Stimulated activated naive CD4-positive, alpha-beta T cell (primary cell): Measurements from ENCODE around the gene IL15RA.
"Not testable (repeated sequence)": the region's sequence is repeated elsewhere in the genome, so short reads cannot be mapped to it uniquely, and the experiment has no call there.

Experiments
- DNase-seq, 6 experiments: peaks; one replicate each; lab custom pipeline; 2025; lab: John Stamatoyannopoulos, UW

Gene IL15RA

DNA sequence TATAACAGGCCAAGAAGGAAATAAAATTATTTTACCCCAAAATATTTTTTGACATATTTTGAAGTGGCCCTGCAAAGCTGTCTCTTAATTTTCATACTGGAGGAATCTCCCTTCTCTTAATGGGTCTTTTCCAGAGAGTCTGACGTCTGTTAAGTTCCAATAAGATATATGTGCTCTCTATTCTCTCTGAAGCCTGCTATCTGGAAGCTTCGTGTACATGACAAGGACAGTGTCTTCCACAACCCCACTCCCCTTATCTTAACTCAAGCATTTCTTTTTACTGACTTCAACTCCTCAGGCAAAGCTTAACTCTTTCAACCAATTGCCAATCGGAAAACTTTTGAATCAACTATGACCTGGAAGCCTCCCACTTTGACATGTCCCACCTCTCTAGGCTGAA, 29.2 kb upstream of the IL15RA start:
- DNase-seq = no peak

- no peak for DNase-seq
These were observed 28.6 kb upstream of the IL15RA start for GRCh38 chr10:6005856-6006395.

GRCh38 chr10:6005161-6005804, 27.9 kb upstream of the IL15RA start:
- DNase-seq = not testable (repeated sequence)

- no peak for DNase-seq
These were observed 25.6 kb upstream of the IL15RA start for GRCh38 chr10:6002809-6003510.

GRCh38 chr10:5999440-6000165, 22.3 kb upstream of the IL15RA start:
- no peak for DNase-seq

DNA sequence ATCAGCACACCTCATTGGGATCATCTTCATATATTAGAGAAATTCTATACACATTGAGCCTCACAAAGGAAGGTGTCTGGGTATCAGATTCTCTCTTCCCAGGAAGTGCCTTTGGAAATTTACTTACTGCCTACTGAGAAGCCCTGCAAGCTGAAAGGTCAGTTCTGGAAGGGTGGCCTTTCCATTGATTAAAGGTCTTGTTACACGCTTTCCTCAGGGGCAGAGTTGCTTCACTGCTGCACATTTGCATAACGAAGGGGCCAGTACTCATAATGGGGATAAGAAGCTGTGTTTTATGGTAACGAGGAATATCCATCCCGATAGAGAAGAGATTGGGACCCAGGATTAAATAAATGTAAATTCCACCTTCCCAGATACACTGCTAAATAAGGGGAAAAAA, 19.4 kb upstream of the IL15RA start:
- DNase-seq = no peak

- no peak for DNase-seq
These were observed 15.1 kb upstream of the IL15RA start for GRCh38 chr10:5992398-5992797.

DNA sequence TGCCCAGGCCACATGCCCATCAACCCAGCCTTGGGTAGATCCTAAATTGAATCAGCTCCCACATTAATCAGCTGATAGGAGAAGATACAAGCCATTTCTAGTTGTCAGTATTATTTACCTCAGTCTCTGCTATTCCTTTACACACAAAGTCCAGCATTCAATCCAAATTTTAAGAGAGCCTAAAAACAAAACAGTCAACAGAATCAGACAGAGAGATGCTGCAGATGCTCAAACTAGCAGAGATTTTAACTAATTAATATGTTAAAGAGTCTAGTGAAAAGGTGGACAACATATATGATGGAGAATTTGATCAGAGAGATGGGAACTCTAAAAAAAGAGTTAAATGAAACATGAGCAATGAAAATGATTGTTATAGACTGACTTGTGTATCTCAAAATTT, 14.4 kb upstream of the IL15RA start:
- DNase-seq = no peak

DNA sequence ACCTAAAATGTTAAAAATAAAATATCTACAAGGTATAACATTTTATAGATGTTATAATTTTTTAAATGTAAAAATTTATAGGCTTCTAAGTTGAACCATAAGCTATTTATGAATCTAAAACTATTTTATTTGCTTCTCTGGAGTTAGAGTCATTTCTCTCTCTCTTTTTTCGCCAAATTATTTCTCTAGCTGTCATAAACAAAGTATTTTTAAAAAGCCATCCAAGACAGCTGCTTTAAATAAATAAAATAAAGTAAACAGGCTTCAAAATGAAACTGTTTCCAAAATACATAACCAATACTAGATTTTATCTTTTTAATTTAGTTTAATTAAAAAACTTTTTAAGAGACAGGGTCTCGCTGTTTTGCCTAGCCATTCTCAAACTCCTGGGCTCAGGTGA, 12.4 kb upstream of the IL15RA start:
- DNase-seq = no peak

DNA sequence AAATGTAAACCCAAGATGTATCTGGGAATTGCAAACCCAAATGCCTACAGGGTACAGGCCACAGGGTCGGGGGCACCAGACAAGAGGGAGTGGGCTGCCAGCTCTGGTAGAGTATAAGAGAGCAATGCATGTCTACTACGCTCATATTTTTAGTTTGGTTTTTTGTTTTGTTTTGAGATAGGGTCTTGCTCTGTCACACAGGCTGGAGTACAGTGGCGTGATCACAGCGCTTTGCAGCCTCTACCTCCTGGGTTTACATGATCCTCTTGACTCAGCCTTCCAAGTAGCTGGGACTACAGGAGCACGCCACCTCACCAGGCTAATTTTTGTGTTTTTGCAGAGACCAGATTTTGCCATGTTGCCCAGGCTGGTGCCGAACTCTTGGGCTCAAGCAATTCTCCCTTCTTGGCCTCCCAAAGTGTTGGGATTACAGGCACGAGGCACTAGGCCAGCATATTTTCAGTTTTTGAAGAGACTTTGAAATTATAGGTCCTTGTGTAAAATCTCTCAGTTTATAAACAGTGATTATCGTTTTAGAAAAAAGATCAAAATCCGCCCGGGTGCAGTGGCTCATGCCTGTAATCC, 11.1 kb upstream of the IL15RA start:
- no peak for DNase-seq

GRCh38 chr10:5987747-5988146, 10.4 kb upstream of the IL15RA start:
- DNase-seq = no peak

DNA sequence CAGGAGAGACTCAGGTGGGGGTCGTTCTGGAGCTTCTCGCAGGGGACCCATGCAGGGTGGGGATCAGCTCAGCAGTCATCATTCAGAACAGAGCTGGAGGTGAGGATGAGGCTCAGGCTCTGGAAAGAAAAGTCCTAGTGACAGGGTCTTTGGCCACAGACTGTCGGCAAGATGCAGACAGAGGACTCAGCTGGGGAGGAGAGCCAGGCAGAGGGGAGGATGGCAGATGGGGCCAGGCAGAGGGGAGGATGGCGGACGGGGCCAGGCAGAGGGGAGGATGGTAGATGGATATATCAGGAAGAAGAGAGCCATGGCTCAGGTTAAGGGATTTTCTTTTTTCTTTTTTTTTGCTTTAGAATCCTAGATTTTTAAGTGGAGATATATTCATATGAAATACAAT, 7.7 kb upstream of the IL15RA start:
- DNase-seq = no peak

GRCh38 chr10:5983774-5984173, 6.4 kb upstream of the IL15RA start:
- no peak for DNase-seq

- no peak for DNase-seq
These were observed 4.2 kb upstream of the IL15RA start for GRCh38 chr10:5981529-5981928.

DNA sequence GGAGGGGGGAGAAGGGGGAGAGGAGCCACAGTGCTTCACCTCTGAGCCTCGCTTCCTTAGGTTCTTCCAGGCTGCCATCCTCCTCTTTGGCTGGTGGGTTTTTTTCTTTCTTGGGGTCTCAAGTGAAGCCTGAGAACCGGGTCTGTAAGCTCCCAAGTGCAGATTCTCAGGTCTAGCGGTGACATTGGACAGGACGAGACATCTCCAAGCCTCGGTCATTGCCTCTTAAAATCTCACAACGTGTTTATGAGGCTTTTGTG, 817 bp upstream of the IL15RA start:
- no peak for DNase-seq

- DNase-seq = peak in 5 of 6 experiments; percentile 6 to 49 (median 9)
These were observed 552 bp downstream of the IL15RA start for GRCh38 chr10:5976512-5977470.

DNA sequence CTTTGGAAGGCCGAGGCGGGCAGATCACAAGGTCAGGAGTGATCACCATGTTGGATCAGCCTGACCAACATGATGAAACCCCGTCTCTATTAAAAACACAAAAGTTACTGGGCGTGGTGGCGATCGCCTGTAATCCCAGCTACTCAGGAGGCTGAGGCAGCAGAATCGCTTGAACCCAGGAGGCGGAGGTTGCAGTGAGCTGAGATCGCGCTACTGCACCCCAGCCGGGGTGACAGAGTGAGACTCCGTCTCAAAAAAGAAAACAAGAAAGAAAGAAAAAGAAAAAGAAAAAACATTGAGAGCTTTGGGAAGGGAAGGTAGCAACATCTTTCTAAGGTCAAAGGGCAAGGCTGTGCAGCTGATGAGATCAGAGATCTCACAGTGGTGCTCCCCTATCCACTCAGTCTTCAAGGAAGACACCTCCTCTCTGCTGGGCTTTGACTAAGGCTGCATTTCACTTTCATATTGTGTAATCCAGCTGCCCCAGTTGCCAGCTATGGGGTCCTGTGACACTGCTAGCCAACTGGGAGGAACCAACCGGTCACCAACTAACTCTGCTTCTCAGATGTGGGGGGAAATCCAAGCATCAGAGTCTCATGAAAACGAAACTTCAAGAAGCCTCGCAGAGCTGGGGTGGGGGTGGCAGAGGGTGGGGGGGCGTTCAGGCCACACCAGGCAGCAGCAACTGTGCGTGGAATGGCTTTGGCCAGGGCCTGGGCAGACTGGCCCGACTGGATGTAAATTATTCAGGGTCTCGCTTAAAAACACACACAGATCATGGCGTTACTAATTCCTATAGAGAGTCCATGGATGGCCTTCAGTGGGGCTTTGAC, 1.5 kb downstream of the IL15RA start:
- peak in 5 of 6 experiments; percentile 11 to 24 (median 22) for DNase-seq

DNA sequence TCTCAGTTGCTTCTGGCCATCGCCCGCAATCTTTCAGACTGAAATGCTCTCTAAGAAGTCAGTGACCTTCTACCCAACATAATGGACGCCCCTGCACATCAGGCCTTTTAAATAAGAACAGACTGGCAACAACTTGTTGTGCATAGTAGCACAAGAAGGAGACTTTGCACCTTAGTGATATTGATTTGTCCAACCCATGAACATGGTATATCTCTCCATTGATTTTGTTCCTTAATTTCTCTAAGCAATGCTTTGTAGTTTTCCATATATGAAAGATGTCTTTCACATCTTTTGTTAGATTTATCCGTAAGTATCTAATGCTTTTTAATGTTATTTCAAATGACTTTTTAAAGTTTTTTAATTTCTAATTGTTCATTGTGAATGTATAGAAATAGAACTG, 4.3 kb downstream of the IL15RA start:
- DNase-seq = no peak

DNA sequence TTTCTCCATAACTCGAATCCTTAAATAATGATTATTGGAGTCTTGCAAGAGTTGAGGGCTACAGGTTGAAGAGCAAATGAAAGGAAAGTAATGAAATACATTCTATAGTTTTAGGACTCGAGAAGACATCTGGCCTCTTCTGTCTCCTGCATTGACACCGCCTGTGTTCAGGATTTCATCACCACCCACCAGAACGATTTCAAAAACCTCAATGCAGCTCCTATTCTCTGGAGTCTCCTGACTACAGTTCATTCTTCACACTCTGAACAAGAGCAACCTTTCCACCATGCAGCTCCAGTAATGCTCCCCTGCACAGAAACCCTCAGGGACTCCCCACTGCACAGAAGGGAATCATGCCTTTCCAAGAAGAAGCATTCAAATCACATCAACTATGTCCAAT, 5.5 kb downstream of the IL15RA start:
- no peak for DNase-seq

DNA sequence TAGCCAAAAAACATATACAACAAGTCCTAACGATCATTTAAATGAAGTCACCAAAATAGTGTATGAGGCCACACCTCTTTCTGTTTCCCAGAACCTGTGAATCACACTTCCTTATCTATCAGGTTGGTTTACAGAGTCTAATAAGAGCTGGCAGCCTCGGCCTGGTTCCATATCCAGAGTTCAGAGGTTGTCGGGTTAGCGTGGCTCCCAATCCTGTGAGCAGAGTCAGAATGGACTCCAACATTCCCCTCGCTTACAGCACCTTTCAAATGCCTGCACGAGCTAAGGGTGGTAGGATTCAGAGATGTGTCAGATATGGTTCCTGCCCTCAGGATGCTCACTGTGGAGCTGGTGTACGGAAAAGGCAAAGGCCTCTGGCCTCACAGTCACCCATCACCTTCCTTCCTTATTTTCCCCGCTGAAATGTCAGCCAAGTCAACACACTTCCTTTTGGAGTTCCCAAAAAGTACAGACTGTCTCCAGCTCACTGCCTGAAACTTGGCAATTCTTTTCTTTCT, 6.0 kb downstream of the IL15RA start:
- DNase-seq = no peak

DNA sequence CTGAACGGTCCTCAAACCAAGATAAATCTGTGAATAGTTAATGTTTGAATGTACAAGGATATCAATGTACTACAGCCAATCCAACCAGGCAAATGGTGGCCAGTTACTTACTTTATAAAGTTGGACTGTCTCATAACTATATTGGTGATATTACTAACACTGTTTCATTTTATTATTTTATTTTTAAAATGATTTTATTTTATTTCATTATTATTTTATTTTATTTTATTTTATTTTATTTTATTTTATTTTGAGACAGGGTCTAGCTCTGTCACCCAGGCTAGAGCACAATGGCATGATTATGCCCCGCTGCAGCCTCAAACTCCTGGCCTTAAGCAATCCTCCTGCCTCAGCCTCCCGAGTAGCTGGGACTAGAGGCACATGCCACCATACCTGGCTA, 6.8 kb downstream of the IL15RA start:
- no peak for DNase-seq
